Measurements from ENCODE around the gene BAHCC1.

DNA sequence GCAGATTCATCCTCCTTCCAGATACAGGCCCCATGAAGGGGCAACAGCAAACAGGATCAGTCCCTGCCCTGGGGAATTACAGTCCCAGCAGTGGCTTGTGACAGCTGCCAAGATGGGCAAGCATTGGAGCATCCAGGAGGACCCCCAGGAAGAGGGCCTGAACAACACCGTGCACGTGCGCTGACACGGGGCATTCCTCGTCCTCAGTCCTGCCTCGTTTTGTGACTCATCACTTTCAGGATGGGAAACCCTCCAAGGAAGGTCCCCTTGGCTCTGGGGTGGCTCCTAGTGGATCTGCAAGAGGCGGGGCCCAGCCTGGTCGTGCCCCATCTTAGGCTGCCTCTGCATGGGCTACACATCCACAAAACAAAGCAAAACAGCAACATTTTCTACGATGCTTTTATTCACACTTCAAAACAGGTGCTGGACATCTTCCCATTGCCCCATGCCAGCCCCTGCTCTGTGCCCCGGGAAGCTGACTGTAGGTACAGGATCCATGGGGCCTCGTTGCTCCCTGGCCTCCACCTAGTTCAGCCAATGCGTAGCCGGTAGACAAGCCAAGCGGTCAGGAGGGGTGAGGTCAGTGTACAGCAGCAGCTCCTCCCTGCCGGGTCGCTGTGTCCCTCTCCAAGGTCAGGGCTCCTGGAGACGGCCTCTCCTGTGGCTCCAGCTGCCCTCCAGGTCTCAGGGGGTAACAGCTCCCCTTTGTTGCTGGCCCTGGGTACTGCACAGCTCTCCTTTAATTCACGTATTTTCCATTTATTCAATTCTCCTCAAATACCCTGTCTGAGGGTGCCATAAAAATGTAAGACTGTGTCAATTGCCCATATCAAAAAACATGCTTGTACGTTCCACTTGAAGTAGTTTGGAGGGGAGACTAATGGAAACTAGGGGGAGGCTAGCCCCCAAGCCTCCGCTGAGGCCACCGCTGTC, 85.1 kb downstream of the BAHCC1 start:
- TF ChIP-seq, protein P1, sequence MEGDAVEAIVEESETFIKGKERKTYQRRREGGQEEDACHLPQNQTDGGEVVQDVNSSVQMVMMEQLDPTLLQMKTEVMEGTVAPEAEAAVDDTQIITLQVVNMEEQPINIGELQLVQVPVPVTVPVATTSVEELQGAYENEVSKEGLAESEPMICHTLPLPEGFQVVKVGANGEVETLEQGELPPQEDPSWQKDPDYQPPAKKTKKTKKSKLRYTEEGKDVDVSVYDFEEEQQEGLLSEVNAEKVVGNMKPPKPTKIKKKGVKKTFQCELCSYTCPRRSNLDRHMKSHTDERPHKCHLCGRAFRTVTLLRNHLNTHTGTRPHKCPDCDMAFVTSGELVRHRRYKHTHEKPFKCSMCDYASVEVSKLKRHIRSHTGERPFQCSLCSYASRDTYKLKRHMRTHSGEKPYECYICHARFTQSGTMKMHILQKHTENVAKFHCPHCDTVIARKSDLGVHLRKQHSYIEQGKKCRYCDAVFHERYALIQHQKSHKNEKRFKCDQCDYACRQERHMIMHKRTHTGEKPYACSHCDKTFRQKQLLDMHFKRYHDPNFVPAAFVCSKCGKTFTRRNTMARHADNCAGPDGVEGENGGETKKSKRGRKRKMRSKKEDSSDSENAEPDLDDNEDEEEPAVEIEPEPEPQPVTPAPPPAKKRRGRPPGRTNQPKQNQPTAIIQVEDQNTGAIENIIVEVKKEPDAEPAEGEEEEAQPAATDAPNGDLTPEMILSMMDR (IDR thresholded peaks at IDR 0.05): no peak
- no peak for TF ChIP-seq EZH2phosphoT487 (IDR thresholded peaks at IDR 0.05)
- TF ChIP-seq EZH2 (IDR thresholded peaks at IDR 0.05): no peak

All from neural progenitor cell (in vitro differentiated cells).